Endodermal cell (in vitro differentiated cells): ENCODE data around the gene C1orf50. TPM values are rescaled to one million over a fixed set of nuclear protein-coding genes. Genes with fewer than 3 reads are reported as not detected.
A peak's percentile ranks its signal among the peaks of the same experiment; 100 is the strongest.

Experiments
- DNase-seq: peaks from one replicate; pipeline ENCODE4 v3.0.0-alpha.2; 2017
- H3K27ac ChIP-seq: 2 replicates; pipeline ENCODE4 v1.5.1; 2013; ENCODE audit warnings: mild to moderate bottlenecking, low read depth, low read length, moderate library complexity
- H3K27me3 ChIP-seq: 2 replicates; pipeline ENCODE4 v1.6.1; 2013; ENCODE audit warnings: mild to moderate bottlenecking, low read length, moderate library complexity; ENCODE audit not compliant: insufficient read depth, control insufficient read depth, poor library complexity, severe bottlenecking
- H3K36me3 ChIP-seq: 2 replicates; pipeline ENCODE4 v1.7.0; 2013; ENCODE audit warnings: mild to moderate bottlenecking, low read length, moderate library complexity; ENCODE audit not compliant: control insufficient read depth, insufficient read depth
- H3K4me1 ChIP-seq: one replicate; pipeline ENCODE4 v1.7.0; 2013; ENCODE audit warnings: low read length; ENCODE audit not compliant: control insufficient read depth, insufficient read depth
- H3K4me3 ChIP-seq: 2 replicates; pipeline ENCODE4 v1.5.1; 2013; ENCODE audit warnings: mild to moderate bottlenecking, low read length, moderate library complexity
- H3K9ac ChIP-seq: 2 replicates; pipeline ENCODE4 v1.6.1; 2013; ENCODE audit warnings: mild to moderate bottlenecking, low read length, moderate library complexity; ENCODE audit not compliant: poor library complexity, severe bottlenecking; ENCODE audit errors: extremely low read depth
- H3K9me3 ChIP-seq: 2 replicates; pipeline ENCODE4 v1.6.1; 2013; ENCODE audit warnings: mild to moderate bottlenecking, low read length, moderate library complexity; ENCODE audit not compliant: control insufficient read depth
- H3K27ac Mint-ChIP-seq: 2 replicates; pipeline ENCODE4 v1.8.0; 2020; ENCODE audit warnings: mixed read lengths
- H3K27me3 Mint-ChIP-seq: 2 replicates; pipeline ENCODE4 v1.8.0; 2021; ENCODE audit warnings: mild to moderate bottlenecking, mixed read lengths; ENCODE audit not compliant: insufficient read depth
- H3K36me3 Mint-ChIP-seq: 2 replicates; pipeline ENCODE4 v1.8.0; 2020; ENCODE audit warnings: low read depth, mixed read lengths
- H3K4me1 Mint-ChIP-seq: 2 replicates; pipeline ENCODE4 v1.8.0; 2020; ENCODE audit warnings: mixed read lengths
- H3K4me3 Mint-ChIP-seq: 2 replicates; pipeline ENCODE4 v1.8.0; 2020; ENCODE audit warnings: mild to moderate bottlenecking, moderate library complexity, mixed read lengths
- H3K9me3 Mint-ChIP-seq: 2 replicates; pipeline ENCODE4 v1.8.0; 2020; ENCODE audit warnings: mild to moderate bottlenecking, mixed read lengths
- WGBS, 2 experiments: methylation state at CpG; one replicate each; pipeline versions ENCODE4 v1.1.5 to v1.1.7; 2013; ENCODE audit warnings: missing lambda C conversion rate in 2 of 2, mixed read lengths in 1 of 2; ENCODE audit not compliant: insufficient coverage in 1 of 2, insufficient read length in 1 of 2; 5-methylcytosine and 5-hydroxymethylcytosine counted together
- total RNA-seq, 2 donors: library from RNA; stranded (reverse); fragmentation: NEBNext Ultra II Directional in 1 of 2; extraction: Animal tissue kit (Norgen Biotek cat#: 25700) in 1 of 2; gene quantifications; 2 replicates in 1 of 2; 3 replicates in 1 of 2; pipeline ENCODE4 v1.2.1, GENCODE V29; 2021
- TF ChIP-seq, protein P1 (sequence below): fragments of 200-600 bp; sonication (generic); conservative IDR thresholded peaks from 2 replicates; pipeline ENCODE4 v1.5.0; 2021; ENCODE audit warnings: antibody characterized with exemption, mild to moderate bottlenecking

C1orf50 gene
- total RNA-seq, 2 donors from 2014 or later, result 4.8 to 7.3 TPM

DNA sequence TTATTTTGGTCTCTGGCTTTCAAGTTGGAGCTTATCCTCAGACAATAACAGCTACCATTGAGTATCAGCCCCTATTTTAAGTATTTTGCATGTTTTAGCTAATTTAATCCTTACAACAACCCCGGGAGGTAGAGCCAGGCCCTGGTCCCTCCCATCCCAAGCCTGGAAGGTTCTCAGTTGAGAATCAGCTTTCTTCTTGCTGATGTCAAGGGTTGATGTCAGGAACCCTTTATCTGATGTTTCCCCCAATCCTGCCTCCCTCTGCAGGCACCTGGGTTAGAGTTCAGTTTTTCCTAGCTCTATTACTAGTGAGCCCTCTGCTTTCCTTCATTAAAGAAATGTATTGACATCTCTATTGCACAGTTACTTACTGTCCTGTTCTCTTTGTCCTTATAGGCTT, 53.8 kb downstream of the C1orf50 start:
- TF ChIP-seq, protein P1, sequence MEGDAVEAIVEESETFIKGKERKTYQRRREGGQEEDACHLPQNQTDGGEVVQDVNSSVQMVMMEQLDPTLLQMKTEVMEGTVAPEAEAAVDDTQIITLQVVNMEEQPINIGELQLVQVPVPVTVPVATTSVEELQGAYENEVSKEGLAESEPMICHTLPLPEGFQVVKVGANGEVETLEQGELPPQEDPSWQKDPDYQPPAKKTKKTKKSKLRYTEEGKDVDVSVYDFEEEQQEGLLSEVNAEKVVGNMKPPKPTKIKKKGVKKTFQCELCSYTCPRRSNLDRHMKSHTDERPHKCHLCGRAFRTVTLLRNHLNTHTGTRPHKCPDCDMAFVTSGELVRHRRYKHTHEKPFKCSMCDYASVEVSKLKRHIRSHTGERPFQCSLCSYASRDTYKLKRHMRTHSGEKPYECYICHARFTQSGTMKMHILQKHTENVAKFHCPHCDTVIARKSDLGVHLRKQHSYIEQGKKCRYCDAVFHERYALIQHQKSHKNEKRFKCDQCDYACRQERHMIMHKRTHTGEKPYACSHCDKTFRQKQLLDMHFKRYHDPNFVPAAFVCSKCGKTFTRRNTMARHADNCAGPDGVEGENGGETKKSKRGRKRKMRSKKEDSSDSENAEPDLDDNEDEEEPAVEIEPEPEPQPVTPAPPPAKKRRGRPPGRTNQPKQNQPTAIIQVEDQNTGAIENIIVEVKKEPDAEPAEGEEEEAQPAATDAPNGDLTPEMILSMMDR, result no peak
- peak overlapping the region; percentile 12 for H3K27ac Mint-ChIP-seq

DNA sequence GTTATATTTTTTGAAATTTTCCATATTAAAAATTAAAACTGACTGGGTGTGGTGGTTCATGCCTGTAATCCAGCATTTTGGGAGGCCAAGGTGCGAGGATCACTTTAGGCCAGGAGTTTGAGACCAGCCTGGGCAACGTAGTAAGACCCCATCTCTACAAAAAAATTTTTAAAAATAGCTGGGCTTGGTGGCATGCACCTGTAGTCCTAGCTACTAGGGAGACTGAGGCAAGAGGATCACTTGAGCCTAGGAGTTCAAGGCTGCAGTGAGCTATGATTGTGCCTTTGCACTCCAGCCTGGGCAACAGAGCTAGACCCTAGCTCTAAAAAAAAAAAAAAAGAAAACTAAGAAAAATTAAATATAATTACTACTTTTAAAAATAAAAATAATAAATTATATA, 54.6 kb downstream of the C1orf50 start:
- WGBS, 2 experiments, result 96% methylated on average over 2 of the region's 2 CpGs; no CpG with 5 or more reads in 1 of the 2 experiments
- Mint-ChIP-seq H3K27me3 (no peaks in the 10 kb centered on the region), H3K4me1 (peaks cover 21% of the 10 kb centered on the region), H3K4me3 (no peak overlapping the region), H3K36me3 (no peaks in the 10 kb centered on the region), H3K27ac (no peak overlapping the region), H3K9me3 (no peaks in the 10 kb centered on the region)
- DNase-seq, result no peak
- Histone ChIP-seq H3K9me3 (no peaks in the 10 kb centered on the region), H3K4me1 (peaks cover 3% of the 10 kb centered on the region), H3K36me3 (no peaks in the 10 kb centered on the region), H3K27ac (no peak overlapping the region), H3K27me3 (no peaks in the 10 kb centered on the region), H3K4me3 (no peak overlapping the region), H3K9ac (no peak overlapping the region)
- TF ChIP-seq, protein P1, result no peak

More for the DNA sequence above, 53.8 kb downstream of the C1orf50 start:
- Mint-ChIP-seq H3K4me1 (peaks cover 24% of the 10 kb centered on the region), H3K36me3 (peaks cover 3% of the 10 kb centered on the region), H3K27me3 (no peaks in the 10 kb centered on the region), H3K4me3 (no peak overlapping the region), H3K9me3 (no peaks in the 10 kb centered on the region)
- Histone ChIP-seq H3K27me3 (no peaks in the 10 kb centered on the region), H3K36me3 (no peaks in the 10 kb centered on the region), H3K27ac (no peak overlapping the region), H3K9ac (no peak overlapping the region), H3K4me3 (no peak overlapping the region), H3K9me3 (no peaks in the 10 kb centered on the region), H3K4me1 (peaks cover 2% of the 10 kb centered on the region)
- 57 to 75% methylated on average over 1 of the region's 1 CpG for WGBS, 2 experiments
- peak; percentile 52 for DNase-seq

DNA sequence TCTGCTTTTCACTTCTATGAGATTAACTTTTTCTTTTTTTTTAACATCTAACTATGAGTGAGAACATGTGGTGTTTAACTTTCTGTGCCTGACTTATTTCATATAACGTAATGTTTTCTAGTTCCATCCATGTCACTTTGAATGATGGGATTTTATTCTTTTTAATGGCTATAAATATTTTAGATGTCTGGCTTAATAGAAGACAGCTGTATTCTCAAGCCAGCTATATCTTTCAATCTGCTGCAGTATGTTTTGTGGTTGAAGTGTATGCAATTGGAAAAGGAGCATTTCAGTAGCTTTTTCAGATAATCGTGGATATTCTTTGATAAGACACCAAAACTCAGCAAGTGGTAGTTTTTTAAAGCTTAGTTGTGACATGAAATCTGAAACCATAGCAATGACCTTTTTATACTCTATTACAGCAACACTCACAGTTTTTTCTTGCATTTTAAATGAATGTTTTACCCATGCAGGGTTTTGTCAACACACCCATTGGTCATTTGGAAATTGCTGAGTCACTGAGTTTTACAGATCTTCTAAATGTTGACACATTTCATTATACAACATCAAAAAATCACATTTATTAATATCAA, 55.8 kb downstream of the C1orf50 start:
- H3K4me3 Mint-ChIP-seq, result no peak overlapping the region
- no peaks in the 10 kb centered on the region for H3K27me3 ChIP-seq
- DNase-seq, result no peak
- no peak overlapping the region for H3K9ac ChIP-seq
- H3K4me1 ChIP-seq, result peaks cover 3% of the 10 kb centered on the region
- H3K9me3 ChIP-seq, result no peaks in the 10 kb centered on the region
- H3K27ac ChIP-seq, result no peak overlapping the region
- no peaks in the 10 kb centered on the region for H3K36me3 Mint-ChIP-seq
- H3K4me1 Mint-ChIP-seq, result peaks cover 21% of the 10 kb centered on the region
- no peaks in the 10 kb centered on the region for H3K36me3 ChIP-seq
- no peaks in the 10 kb centered on the region for H3K9me3 Mint-ChIP-seq
- no peak overlapping the region for H3K27ac Mint-ChIP-seq
- WGBS, 2 experiments, result 100% methylated on average over 2 of the region's 2 CpGs; no CpG with 5 or more reads in 1 of the 2 experiments
- TF ChIP-seq, protein P1, result no peak
- H3K27me3 Mint-ChIP-seq, result no peaks in the 10 kb centered on the region
- no peak overlapping the region for H3K4me3 ChIP-seq
